ENCODE measurements around the gene CNTN6. TPM values are rescaled to one million over a fixed set of nuclear protein-coding genes. Genes with fewer than 3 reads are reported as not detected.

Gene CNTN6
- total and polyA plus RNA-seq, 10 donors = 0.07 to 0.35 TPM; not detected in 8

DNA sequence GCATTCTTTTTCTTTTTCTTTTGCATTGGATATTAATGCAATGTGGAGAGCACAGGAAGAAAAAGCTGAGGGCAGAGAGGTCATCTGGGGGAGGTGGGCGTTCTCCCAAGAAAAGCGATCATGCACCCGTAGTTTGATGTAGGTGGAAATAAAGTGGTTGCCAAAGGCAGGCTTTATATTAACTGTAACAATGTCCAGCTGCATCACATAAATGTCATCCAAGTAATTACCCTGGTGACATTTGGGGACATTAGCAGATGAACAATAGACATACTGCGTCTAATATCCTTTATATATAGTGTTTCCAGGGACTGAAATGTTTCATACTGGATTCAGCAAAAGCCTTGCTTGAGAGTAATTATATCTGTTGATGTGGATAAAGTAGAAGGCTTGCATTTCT is 135.5 kb downstream of the CNTN6 start:
- WGBS, 5 donors = 67 to 83% (median 76%) methylated on average over 4 of the region's 4 CpGs
- no peaks in the 10 kb centered on the region for H3K36me3 ChIP-seq
- H3K4me1 ChIP-seq = no peaks in the 10 kb centered on the region
- H3K27ac ChIP-seq = no peak overlapping the region
- intact Hi-C loops (cut with DNase I; ENCODE audit: low total_unique reads) = no loop called here
- no peaks in the 10 kb centered on the region for H3K9me3 ChIP-seq
- no peaks in the 10 kb centered on the region for H3K27me3 ChIP-seq (replicated peaks in 1 of 7)
- no peak overlapping the region for H3K4me3 ChIP-seq
- DNase-seq = no peak
- TF ChIP-seq POLR2A (IDR thresholded peaks at IDR 0.05) = no peak
- TF ChIP-seq POLR2AphosphoS5 (IDR thresholded peaks at IDR 0.05) = no peak
- TF ChIP-seq, protein P1, sequence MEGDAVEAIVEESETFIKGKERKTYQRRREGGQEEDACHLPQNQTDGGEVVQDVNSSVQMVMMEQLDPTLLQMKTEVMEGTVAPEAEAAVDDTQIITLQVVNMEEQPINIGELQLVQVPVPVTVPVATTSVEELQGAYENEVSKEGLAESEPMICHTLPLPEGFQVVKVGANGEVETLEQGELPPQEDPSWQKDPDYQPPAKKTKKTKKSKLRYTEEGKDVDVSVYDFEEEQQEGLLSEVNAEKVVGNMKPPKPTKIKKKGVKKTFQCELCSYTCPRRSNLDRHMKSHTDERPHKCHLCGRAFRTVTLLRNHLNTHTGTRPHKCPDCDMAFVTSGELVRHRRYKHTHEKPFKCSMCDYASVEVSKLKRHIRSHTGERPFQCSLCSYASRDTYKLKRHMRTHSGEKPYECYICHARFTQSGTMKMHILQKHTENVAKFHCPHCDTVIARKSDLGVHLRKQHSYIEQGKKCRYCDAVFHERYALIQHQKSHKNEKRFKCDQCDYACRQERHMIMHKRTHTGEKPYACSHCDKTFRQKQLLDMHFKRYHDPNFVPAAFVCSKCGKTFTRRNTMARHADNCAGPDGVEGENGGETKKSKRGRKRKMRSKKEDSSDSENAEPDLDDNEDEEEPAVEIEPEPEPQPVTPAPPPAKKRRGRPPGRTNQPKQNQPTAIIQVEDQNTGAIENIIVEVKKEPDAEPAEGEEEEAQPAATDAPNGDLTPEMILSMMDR (IDR thresholded peaks at IDR 0.05 in 8 of 11, conservative IDR thresholded peaks at IDR 0.05 in 3 of 11) = no peak

DNA sequence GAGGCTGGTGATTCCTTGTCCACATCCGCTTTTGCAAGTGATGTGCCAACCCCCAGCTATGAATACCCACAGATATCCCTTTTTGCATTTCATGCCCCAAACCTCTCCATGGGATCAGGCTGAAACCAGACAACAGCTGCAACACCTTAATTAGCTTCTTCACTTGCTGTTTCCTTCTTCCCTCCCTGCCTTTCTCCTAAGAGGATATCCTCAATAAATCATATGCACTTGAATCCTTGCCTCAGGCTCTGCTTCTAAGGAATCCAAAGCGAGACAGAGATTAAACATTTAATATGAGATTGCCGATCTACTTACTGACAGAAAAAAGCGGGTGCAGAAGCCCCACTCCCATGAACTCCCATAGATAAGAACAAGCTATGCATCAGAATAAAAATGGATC is 138.1 kb downstream of the CNTN6 start:
- no peak overlapping the region for H3K4me3 ChIP-seq
- no peaks in the 10 kb centered on the region for H3K36me3 ChIP-seq
- no peaks in the 10 kb centered on the region for H3K27me3 ChIP-seq (replicated peaks in 1 of 7)
- H3K9me3 ChIP-seq = no peaks in the 10 kb centered on the region
- WGBS, 5 donors = 82 to 93% (median 88%) methylated on average over 4 of the region's 4 CpGs
- H3K27ac ChIP-seq = no peak overlapping the region
- TF ChIP-seq POLR2A (IDR thresholded peaks at IDR 0.05) (no peak), POLR2AphosphoS5 (IDR thresholded peaks at IDR 0.05) (no peak)
- TF ChIP-seq, protein P1 (IDR thresholded peaks at IDR 0.05 in 8 of 11, conservative IDR thresholded peaks at IDR 0.05 in 3 of 11) = no peak
- DNase-seq = no peak
- H3K4me1 ChIP-seq = no peaks in the 10 kb centered on the region
- intact Hi-C loops (cut with DNase I; ENCODE audit: low total_unique reads) = no loop called here

DNA sequence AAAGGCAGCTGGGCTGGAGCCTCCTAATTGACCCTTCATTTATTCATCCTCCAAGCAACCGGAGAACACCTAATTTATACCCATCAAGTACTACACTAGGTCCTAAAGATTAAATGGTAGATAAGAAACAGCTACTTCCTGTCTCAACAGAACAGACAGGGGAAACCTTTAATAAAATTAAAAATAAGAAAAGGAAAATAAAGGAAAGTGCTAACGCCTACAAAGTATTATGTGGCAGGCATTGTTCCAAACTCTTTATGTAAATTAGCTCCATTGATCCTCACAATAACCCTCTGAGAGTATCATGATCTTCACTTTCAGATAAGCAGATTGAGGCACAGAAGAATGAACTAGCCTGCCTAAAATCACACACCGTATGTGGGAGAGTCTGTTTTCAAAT is 139.5 kb downstream of the CNTN6 start:
- Histone ChIP-seq H3K27me3 (replicated peaks in 1 of 7) (no peaks in the 10 kb centered on the region), H3K4me1 (no peaks in the 10 kb centered on the region), H3K36me3 (no peaks in the 10 kb centered on the region), H3K9me3 (no peaks in the 10 kb centered on the region), H3K27ac (no peak overlapping the region), H3K4me3 (no peak overlapping the region)
- TF ChIP-seq POLR2A (IDR thresholded peaks at IDR 0.05) = no peak
- TF ChIP-seq, protein P1 (IDR thresholded peaks at IDR 0.05 in 8 of 11, conservative IDR thresholded peaks at IDR 0.05 in 3 of 11) = no peak
- no peak for TF ChIP-seq POLR2AphosphoS5 (IDR thresholded peaks at IDR 0.05)
- WGBS, 5 donors = 35 to 45% (median 41%) methylated on average over 3 of the region's 3 CpGs
- intact Hi-C loops (cut with DNase I; ENCODE audit: low total_unique reads) = no loop called here
- no peak for DNase-seq

DNA sequence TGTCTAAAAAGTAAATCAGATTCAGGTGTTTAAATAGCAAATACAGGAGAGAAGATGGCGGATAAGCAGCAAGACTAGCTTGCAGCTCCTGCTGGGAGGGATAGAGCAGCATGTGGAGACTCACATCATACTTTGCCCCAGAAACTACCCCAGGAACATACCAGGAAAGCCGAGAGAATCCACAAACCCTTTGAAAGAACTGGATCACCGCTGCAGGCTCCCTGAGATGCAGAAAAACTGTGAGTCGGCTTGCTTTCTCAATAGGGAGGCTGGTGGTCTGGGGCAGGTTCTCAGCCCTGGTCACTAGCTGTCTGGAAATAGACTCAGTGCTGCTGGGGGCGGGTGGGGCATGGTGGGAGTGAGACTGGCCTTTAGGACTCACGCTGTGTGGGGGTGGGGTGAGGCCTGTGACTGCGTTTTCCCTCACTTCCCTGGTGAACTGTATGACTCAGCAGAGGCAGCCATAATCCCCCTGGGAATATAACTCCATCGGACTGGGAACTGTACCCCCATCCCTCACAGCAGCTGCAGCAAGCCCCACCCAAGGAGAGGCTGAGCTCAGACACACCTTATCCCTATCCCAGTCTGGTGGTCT is 142.8 kb downstream of the CNTN6 start:
- Histone ChIP-seq H3K27ac (no peak overlapping the region), H3K27me3 (replicated peaks in 1 of 7) (no peaks in the 10 kb centered on the region), H3K4me3 (no peak overlapping the region), H3K4me1 (no peaks in the 10 kb centered on the region), H3K36me3 (no peaks in the 10 kb centered on the region), H3K9me3 (peaks cover 0 to 9% (median 0%) of the 10 kb centered on the region in 8 donors)
- intact Hi-C loops (cut with DNase I; ENCODE audit: low total_unique reads) = no loop called here
- TF ChIP-seq POLR2AphosphoS5 (IDR thresholded peaks at IDR 0.05) (no peak), POLR2A (IDR thresholded peaks at IDR 0.05) (no peak)
- TF ChIP-seq, protein P1 (IDR thresholded peaks at IDR 0.05 in 8 of 11, conservative IDR thresholded peaks at IDR 0.05 in 3 of 11) = no peak
- DNase-seq = no peak
- WGBS, 5 donors = 74 to 88% (median 83%) methylated on average over 7 to 8 of the region's 8 CpGs

All from spleen (tissue), 11 donors.